HepG2 (cell line): Measurements from ENCODE around the gene GPR39.

Experiments
- BORCS8-MEF2B ChIP-seq: sonication (generic); formaldehyde crosslinking; IDR thresholded peaks from 2 replicates; pipeline ENCODE4 v1.8.0; 2022; ENCODE audit warnings: mild to moderate bottlenecking, missing genetic modification reagents
- GTF3A ChIP-seq: sonication (generic); formaldehyde crosslinking; conservative IDR thresholded peaks from 2 replicates; pipeline ENCODE4 v1.4.0; 2020; ENCODE audit warnings: mild to moderate bottlenecking, missing genetic modification reagents
- HOXA3 ChIP-seq: sonication (generic); formaldehyde crosslinking; IDR thresholded peaks from 2 replicates; pipeline ENCODE4 v1.5.0; 2020; ENCODE audit warnings: missing genetic modification reagents
- MAFK ChIP-seq, 2 experiments: IDR thresholded peaks in 1 of 2; conservative IDR thresholded peaks in 1 of 2; 2 replicates each; pipeline ENCODE4 v1.6.1; 2011; ENCODE audit warnings: improper control_type of control experiment in 2 of 2, low read length in 2 of 2
- PBX3 ChIP-seq: sonication (generic); formaldehyde crosslinking; IDR thresholded peaks from 2 replicates; pipeline ENCODE4 v1.8.1; 2023; ENCODE audit warnings: missing genetic modification reagents, inconsistent platforms, borderline replicate concordance
- PLSCR1 ChIP-seq: sonication (generic); formaldehyde crosslinking; IDR thresholded peaks from 2 replicates; pipeline ENCODE4 v1.5.0; 2020; ENCODE audit warnings: missing genetic modification reagents, mild to moderate bottlenecking, borderline replicate concordance
- RAD21 ChIP-seq: fragments of 450-650 bp; formaldehyde crosslinking; IDR thresholded peaks from 2 replicates; pipeline ENCODE4 v1.5.0; 2020; ENCODE audit warnings: mild to moderate bottlenecking
- RERE ChIP-seq: IDR thresholded peaks from 2 replicates; pipeline ENCODE4 v1.6.1; 2016; ENCODE audit warnings: low read depth, missing genetic modification reagents, missing compliant biosample characterization
- ZNF33B ChIP-seq: sonication (generic); formaldehyde crosslinking; IDR thresholded peaks from 2 replicates; pipeline ENCODE4 v1.5.1; 2020; ENCODE audit warnings: mild to moderate bottlenecking, missing genetic modification reagents

GRCh38 chr2:132640116-132640515 is 223.5 kb downstream of the GPR39 start:
- TF ChIP-seq RAD21 (CRISPR knock-in tag) (no peak), BORCS8-MEF2B (CRISPR knock-in tag) (no peak), RERE (CRISPR knock-in tag) (no peak), PLSCR1 (CRISPR knock-in tag) (no peak), PBX3 (CRISPR knock-in tag) (no peak), HOXA3 (no peak), GTF3A (CRISPR knock-in tag) (no peak), ZNF33B (CRISPR knock-in tag) (no peak), MAFK (conservative IDR thresholded peaks at IDR 0.05 in 1 of 2, IDR thresholded peaks at IDR 0.05 in 1 of 2; ENCODE audit: low read length in 2 of 2) (no peak)
